ENCODE results near the gene LRP8.

DNA sequence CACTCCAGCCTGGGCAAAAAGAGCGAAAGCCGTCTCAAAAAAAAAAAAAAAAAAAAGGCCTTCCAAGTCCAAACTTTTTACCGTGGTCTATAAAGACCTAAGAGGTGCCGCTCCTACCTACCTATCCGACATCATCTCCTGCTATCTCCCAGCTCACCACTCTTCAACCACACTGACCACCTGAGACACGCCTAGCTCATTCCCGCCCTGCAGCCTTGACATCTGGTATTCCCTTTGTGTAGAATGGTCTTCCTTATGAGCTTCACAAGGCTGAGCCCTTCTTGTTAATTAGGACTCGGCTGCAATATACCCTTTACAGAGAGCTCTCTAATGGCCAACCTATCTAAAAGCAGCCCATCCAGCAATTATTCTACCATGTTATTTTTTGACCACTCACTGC, 90.2 kb downstream of the LRP8 start:
- TF ChIP-seq HNRNPL (IDR thresholded peaks at IDR 0.05; ENCODE audit: low read depth, low read length) = no peak
- TF ChIP-seq JUN (CRISPR knock-in tag; IDR thresholded peaks at IDR 0.05) = no peak
- TF ChIP-seq SOX6 (IDR thresholded peaks at IDR 0.05) = no peak
- no peak for TF ChIP-seq SOX6 (CRISPR knock-in tag; IDR thresholded peaks at IDR 0.05)
- no peak for TF ChIP-seq CHD4 (IDR thresholded peaks at IDR 0.05; ENCODE audit: borderline replicate concordance, low read length)
